Measurements from ENCODE around the gene EHD3. TPM values are rescaled to one million over a fixed set of nuclear protein-coding genes. Genes with fewer than 3 reads are reported as not detected.

The EHD3 gene
- total and polyA plus RNA-seq, 10 donors: 4.6 to 27.2 (median 14.2) TPM

- Histone ChIP-seq H3K36me3 (peaks cover 0 to 7% (median 0%) of the 10 kb centered on the region in 6 donors), H3K4me1 (no peaks in the 10 kb centered on the region), H3K27ac (no peak overlapping the region), H3K9me3 (no peaks in the 10 kb centered on the region), H3K4me3 (no peak overlapping the region), H3K27me3 (replicated peaks in 1 of 7) (no peaks in the 10 kb centered on the region)
- TF ChIP-seq POLR2AphosphoS5 (IDR thresholded peaks at IDR 0.05) (no peak), POLR2A (IDR thresholded peaks at IDR 0.05) (no peak)
- TF ChIP-seq, protein P1, sequence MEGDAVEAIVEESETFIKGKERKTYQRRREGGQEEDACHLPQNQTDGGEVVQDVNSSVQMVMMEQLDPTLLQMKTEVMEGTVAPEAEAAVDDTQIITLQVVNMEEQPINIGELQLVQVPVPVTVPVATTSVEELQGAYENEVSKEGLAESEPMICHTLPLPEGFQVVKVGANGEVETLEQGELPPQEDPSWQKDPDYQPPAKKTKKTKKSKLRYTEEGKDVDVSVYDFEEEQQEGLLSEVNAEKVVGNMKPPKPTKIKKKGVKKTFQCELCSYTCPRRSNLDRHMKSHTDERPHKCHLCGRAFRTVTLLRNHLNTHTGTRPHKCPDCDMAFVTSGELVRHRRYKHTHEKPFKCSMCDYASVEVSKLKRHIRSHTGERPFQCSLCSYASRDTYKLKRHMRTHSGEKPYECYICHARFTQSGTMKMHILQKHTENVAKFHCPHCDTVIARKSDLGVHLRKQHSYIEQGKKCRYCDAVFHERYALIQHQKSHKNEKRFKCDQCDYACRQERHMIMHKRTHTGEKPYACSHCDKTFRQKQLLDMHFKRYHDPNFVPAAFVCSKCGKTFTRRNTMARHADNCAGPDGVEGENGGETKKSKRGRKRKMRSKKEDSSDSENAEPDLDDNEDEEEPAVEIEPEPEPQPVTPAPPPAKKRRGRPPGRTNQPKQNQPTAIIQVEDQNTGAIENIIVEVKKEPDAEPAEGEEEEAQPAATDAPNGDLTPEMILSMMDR (IDR thresholded peaks at IDR 0.05 in 8 of 11, conservative IDR thresholded peaks at IDR 0.05 in 3 of 11): no peak
- intact Hi-C loops (cut with DNase I; ENCODE audit: low total_unique reads): no loop called here
- DNase-seq: no peak
- WGBS, 5 donors: 92 to 100% (median 94%) methylated on average over 2 of the region's 2 CpGs
Observed at GRCh38 chr2:31197669-31198068, 36.3 kb upstream of the EHD3 start.

- H3K9me3 ChIP-seq: no peaks in the 10 kb centered on the region
- 60 to 95% (median 89%) methylated on average over 4 of the region's 4 CpGs for WGBS, 5 donors
- no peaks in the 10 kb centered on the region for H3K27me3 ChIP-seq (replicated peaks in 1 of 7)
- H3K4me1 ChIP-seq: no peaks in the 10 kb centered on the region
- DNase-seq: no peak
- no peak for TF ChIP-seq POLR2AphosphoS5 (IDR thresholded peaks at IDR 0.05)
- TF ChIP-seq POLR2A (IDR thresholded peaks at IDR 0.05): no peak
- TF ChIP-seq, protein P1 (IDR thresholded peaks at IDR 0.05 in 8 of 11, conservative IDR thresholded peaks at IDR 0.05 in 3 of 11): no peak
- no peak overlapping the region for H3K27ac ChIP-seq
- intact Hi-C loops (cut with DNase I; ENCODE audit: low total_unique reads): no loop called here
- peaks cover 0 to 4% (median 0%) of the 10 kb centered on the region in 6 donors for H3K36me3 ChIP-seq
- H3K4me3 ChIP-seq: no peak overlapping the region
Observed at GRCh38 chr2:31199206-31199605, 34.7 kb upstream of the EHD3 start.

DNA sequence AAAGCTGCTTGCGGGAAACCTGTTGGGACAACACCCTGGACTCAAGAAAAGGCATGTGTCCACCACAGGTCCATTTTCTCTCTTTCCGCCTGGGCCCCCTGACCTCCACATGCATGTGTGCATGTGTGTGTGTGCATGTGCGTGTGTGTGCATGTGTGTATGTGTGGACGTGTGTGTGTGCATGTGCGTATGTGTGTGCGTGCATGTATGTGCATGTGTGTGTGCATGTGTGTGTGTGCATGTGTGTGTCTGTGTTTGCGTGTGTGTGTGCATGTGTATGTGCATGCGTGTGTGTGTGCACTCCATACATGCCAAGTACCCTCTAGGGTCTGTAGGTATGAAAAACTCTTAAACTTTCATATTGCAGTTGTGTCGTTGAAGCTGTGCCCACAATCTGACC lies 33.0 kb upstream of the EHD3 start:
- Histone ChIP-seq H3K27me3 (replicated peaks in 1 of 7) (no peaks in the 10 kb centered on the region), H3K9me3 (no peaks in the 10 kb centered on the region), H3K27ac (no peak overlapping the region), H3K4me1 (no peaks in the 10 kb centered on the region), H3K36me3 (peaks cover 0 to 4% (median 0%) of the 10 kb centered on the region in 6 donors), H3K4me3 (no peak overlapping the region)
- no peak for TF ChIP-seq POLR2AphosphoS5 (IDR thresholded peaks at IDR 0.05)
- no peak for TF ChIP-seq POLR2A (IDR thresholded peaks at IDR 0.05)
- TF ChIP-seq, protein P1 (IDR thresholded peaks at IDR 0.05 in 8 of 11, conservative IDR thresholded peaks at IDR 0.05 in 3 of 11): no peak
- WGBS, 5 donors: 69 to 96% (median 90%) methylated on average over 9 of the region's 9 CpGs
- intact Hi-C loops (cut with DNase I; ENCODE audit: low total_unique reads): no loop called here
- DNase-seq: no peak

GRCh38 chr2:31202041-31202440 lies 31.9 kb upstream of the EHD3 start:
- peaks cover 0 to 4% (median 0%) of the 10 kb centered on the region in 6 donors for H3K36me3 ChIP-seq
- no peak for TF ChIP-seq POLR2AphosphoS5 (IDR thresholded peaks at IDR 0.05)
- TF ChIP-seq POLR2A (IDR thresholded peaks at IDR 0.05): no peak
- TF ChIP-seq, protein P1 (IDR thresholded peaks at IDR 0.05 in 8 of 11, conservative IDR thresholded peaks at IDR 0.05 in 3 of 11): no peak
- H3K27me3 ChIP-seq (replicated peaks in 1 of 7): no peaks in the 10 kb centered on the region
- WGBS, 5 donors: 80 to 93% (median 82%) methylated on average over 5 of the region's 5 CpGs
- H3K4me1 ChIP-seq: no peaks in the 10 kb centered on the region
- intact Hi-C loops (cut with DNase I; ENCODE audit: low total_unique reads): no loop called here
- H3K27ac ChIP-seq: no peak overlapping the region
- DNase-seq: no peak
- no peak overlapping the region for H3K4me3 ChIP-seq
- no peaks in the 10 kb centered on the region for H3K9me3 ChIP-seq

All from spleen (tissue), 11 donors.